Activated CD4-positive, alpha-beta memory T cell treated with anti-CD3 and anti-CD28 coated beads, Interleukin-2, amount 10 ng/mL, durations not matched to agents 7 days and 5 days (primary cell): Measurements from ENCODE around the gene CLIC1. TPM values are rescaled to one million over a fixed set of nuclear protein-coding genes. Genes with fewer than 3 reads are reported as not detected.
A peak's percentile ranks its signal among the peaks of the same experiment; 100 is the strongest.

Experiments
- CTCF ChIA-PET: fragments of 350-600 bp; sonication (Branson Sonifier 250); formaldehyde crosslinking; loops from one replicate; lab custom pipeline; 2021; ENCODE audit warnings: antibody characterized with exemption, inconsistent platforms; lab: Charles Lee
- POLR2A ChIA-PET: fragments of 350-600 bp; sonication (Branson Sonifier 250); formaldehyde crosslinking; loops from one replicate; lab custom pipeline; 2021; ENCODE audit warnings: antibody characterized with exemption; lab: Charles Lee
- DNase-seq: peaks from one replicate; pipeline ENCODE4 v3.0.0-alpha.2; 2020
- H3K27ac Mint-ChIP-seq: one replicate; pipeline ENCODE4 v1.8.0; 2021; ENCODE audit warnings: mild to moderate bottlenecking, mixed read lengths
- H3K27me3 Mint-ChIP-seq: one replicate; pipeline ENCODE4 v1.8.0; 2021; ENCODE audit warnings: mixed read lengths
- H3K36me3 Mint-ChIP-seq: one replicate; pipeline ENCODE4 v1.8.0; 2021; ENCODE audit warnings: low read depth, mixed read lengths
- H3K4me1 Mint-ChIP-seq: one replicate; pipeline ENCODE4 v1.8.0; 2021; ENCODE audit warnings: mixed read lengths
- H3K4me3 Mint-ChIP-seq: one replicate; pipeline ENCODE4 v1.8.0; 2021; ENCODE audit warnings: mild to moderate bottlenecking, mixed read lengths
- H3K9me3 Mint-ChIP-seq: one replicate; pipeline ENCODE4 v1.8.0; 2021; ENCODE audit warnings: mixed read lengths
- total RNA-seq, 2 experiments: library from RNA; stranded (reverse); gene quantifications; one replicate each; pipeline ENCODE4 v1.2.3, GENCODE V29; 2021

The CLIC1 gene
- 100 to 1,000 TPM; 640 to 644 TPM for total RNA-seq

- Mint-ChIP-seq H3K27ac (peak within 1 kb of the TSS; percentile 95), H3K27me3 (no peaks in the 10 kb centered on the region), H3K36me3 (peaks cover 55% of the 10 kb centered on the region), H3K4me1 (peaks cover 66% of the 10 kb centered on the region), H3K4me3 (peak within 1 kb of the TSS; percentile 99), H3K9me3 (no peaks in the 10 kb centered on the region)
- POLR2A ChIA-PET: interaction anchor here (0.7 to 10.6 kb wide), 28 partner anchors 11 to 241 kb away, joined by 3 to 130 read pairs (median 21); partner anchors contain the start of genes ABHD16A, ATP6V1G2, BAG6 and CSNK2B
- CTCF ChIA-PET: interaction anchor here (0.5 to 6.9 kb wide), 11 partner anchors 9 to 95 kb away, joined by 3 to 61 read pairs (median 4); partner anchors contain the start of genes C6orf47, HSPA1A, HSPA1B and HSPA1L
- peak; percentile 88 for DNase-seq
These were observed at the start of gene CLIC1 for GRCh38 chr6:31736021-31736767. CLIC1 (minus strand) TSS chr6:31736530; CDS start chr6:31736300, 230 bp downstream.

GRCh38 chr6:31785475-31785874 is 49.1 kb upstream of the CLIC1 start:
- H3K27ac Mint-ChIP-seq: no peak overlapping the region
- H3K9me3 Mint-ChIP-seq: no peaks in the 10 kb centered on the region
- H3K4me1 Mint-ChIP-seq: peaks cover 8% of the 10 kb centered on the region
- CTCF ChIA-PET: interaction anchor here (0.8 to 1.0 kb wide), 2 partner anchors 13 to 16 kb away, joined by 3 read pairs; no protein-coding TSS in a partner anchor
- POLR2A ChIA-PET: interaction anchor here (0.7 to 2.9 kb wide), 5 partner anchors 8 to 22 kb away, joined by 3 to 12 read pairs (median 4); partner anchors contain the start of genes LSM2 and VWA7
- H3K4me3 Mint-ChIP-seq: no peak overlapping the region
- H3K36me3 Mint-ChIP-seq: peaks cover 36% of the 10 kb centered on the region
- no peaks in the 10 kb centered on the region for H3K27me3 Mint-ChIP-seq
- no peak for DNase-seq

DNA sequence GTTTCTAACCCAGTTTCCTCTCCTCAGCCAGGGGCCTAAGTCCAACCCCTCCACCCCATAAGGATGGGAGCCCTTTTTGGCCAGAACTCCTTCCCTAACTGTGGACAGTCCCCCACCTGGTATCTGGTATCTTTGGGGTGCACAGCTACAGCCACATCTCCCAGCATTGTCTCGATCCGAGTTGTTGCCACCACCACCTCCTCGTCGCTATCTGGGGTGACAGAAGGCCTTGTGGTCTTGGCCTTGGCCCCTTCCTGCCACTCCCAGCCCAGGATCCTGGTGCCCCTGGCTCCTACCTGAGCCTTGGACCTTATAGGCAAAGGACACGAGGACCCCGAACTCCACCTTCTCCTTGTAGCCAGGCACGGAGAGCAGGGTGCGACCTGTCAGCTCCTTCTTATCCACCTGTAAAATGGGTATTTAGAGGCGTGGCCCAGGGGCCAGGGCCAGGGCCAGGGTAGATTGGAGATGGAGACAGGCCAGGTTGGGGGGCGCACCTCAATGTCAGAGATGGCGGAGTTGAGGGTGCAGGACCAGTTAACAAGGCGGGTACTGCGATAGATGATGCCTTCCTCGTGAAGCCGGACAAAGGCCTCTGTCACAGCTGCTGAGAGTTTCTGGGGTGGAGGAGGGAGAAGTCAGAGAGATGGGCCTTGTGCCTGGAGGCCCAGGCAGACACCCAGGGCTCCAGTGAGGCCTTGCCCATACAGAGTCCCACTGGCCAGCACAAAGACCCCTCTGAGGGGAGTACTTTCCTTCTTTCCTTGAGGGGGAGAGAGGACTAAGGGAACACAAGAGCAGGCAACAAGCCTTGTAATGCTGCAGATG is 48.0 kb upstream of the CLIC1 start:
- no peak for DNase-seq
- Mint-ChIP-seq H3K4me1 (peaks cover 4% of the 10 kb centered on the region), H3K4me3 (no peak overlapping the region), H3K9me3 (no peaks in the 10 kb centered on the region), H3K36me3 (peaks cover 39% of the 10 kb centered on the region), H3K27ac (peak overlapping the region; percentile 30), H3K27me3 (no peaks in the 10 kb centered on the region)
- ChIA-PET POLR2A (interaction anchor here (1.0 to 2.9 kb wide), 4 partner anchors 10 to 44 kb away, joined by 3 to 12 read pairs (median 4); partner anchors contain the start of genes LSM2 and MSH5), CTCF (interaction anchor here (0.8 to 1.2 kb wide), 4 partner anchors 11 to 15 kb away, joined by 3 to 5 read pairs (median 4); partner anchors contain the start of gene VARS1)

GRCh38 chr6:31782126-31782855 is 46.0 kb upstream of the CLIC1 start:
- H3K36me3 Mint-ChIP-seq: peaks cover 40% of the 10 kb centered on the region

GRCh38 chr6:31781244-31782125 is 45.2 kb upstream of the CLIC1 start:
- peaks cover 40% of the 10 kb centered on the region for H3K36me3 Mint-ChIP-seq
- POLR2A ChIA-PET: interaction anchor here (2.4 kb wide), 1 partner anchor 9 kb away, joined by 7 read pairs; no protein-coding TSS in a partner anchor
- H3K27ac Mint-ChIP-seq: no peak overlapping the region

More at GRCh38 chr6:31782126-31782855, 46.0 kb upstream of the CLIC1 start:
- ChIA-PET CTCF (interaction anchor here (0.8 kb wide), 1 partner anchor 16 kb away, joined by 3 read pairs; no protein-coding TSS in a partner anchor), POLR2A (no interaction called here)
- peaks cover 7% of the 10 kb centered on the region for H3K4me1 Mint-ChIP-seq
- no peak overlapping the region for H3K27ac Mint-ChIP-seq
- no peak overlapping the region for H3K4me3 Mint-ChIP-seq
- no peaks in the 10 kb centered on the region for H3K9me3 Mint-ChIP-seq
- H3K27me3 Mint-ChIP-seq: no peaks in the 10 kb centered on the region
- DNase-seq: no peak

DNA sequence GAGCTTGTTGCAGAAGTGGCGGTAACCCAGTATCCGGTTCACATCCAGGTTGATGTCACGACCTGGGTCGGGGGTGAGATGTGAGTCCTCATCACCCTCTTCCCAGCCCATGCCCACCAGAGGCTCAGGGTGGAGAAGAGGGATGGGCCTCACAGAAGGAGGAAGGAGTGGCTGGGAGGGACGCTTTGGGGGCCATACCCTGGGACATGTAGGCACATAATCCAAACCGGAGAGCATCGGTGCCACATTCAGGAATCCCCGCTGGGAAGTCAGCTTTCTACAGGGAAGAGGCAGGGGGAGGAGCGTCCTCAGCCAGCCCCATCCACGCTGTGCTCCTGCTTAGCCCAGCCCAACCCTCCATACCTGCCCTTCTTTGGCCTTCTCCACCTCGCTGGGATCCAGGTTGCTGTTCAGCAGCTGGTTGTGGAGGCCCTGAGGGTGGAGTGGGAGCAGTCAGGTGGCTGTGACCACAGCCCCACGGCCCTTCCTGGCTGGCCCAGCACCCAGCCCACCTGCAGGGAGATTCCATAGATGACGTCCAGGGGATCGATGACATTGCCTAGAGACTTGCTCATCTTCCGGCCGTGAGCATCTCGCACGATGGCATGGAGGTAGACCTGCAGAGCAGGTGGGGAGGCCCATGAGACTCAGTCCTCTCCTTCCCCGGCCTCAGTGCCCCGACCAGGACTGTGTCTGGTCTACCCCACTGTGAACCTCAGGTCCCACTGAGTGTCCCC is 44.3 kb upstream of the CLIC1 start:
- H3K27ac Mint-ChIP-seq: no peak overlapping the region
- H3K36me3 Mint-ChIP-seq: peaks cover 37% of the 10 kb centered on the region
- no peaks in the 10 kb centered on the region for H3K27me3 Mint-ChIP-seq
- H3K4me3 Mint-ChIP-seq: no peak overlapping the region
- H3K4me1 Mint-ChIP-seq: peaks cover 23% of the 10 kb centered on the region
- H3K9me3 Mint-ChIP-seq: no peaks in the 10 kb centered on the region
- ChIA-PET CTCF (interaction anchor here (1.4 to 1.7 kb wide), 2 partner anchors 10 to 11 kb away, joined by 3 to 6 read pairs; no protein-coding TSS in a partner anchor), POLR2A (interaction anchor here (2.4 kb wide), 1 partner anchor 10 kb away, joined by 7 read pairs; no protein-coding TSS in a partner anchor)
- no peak for DNase-seq

More at GRCh38 chr6:31781244-31782125, 45.2 kb upstream of the CLIC1 start:
- Mint-ChIP-seq H3K9me3 (no peaks in the 10 kb centered on the region), H3K4me1 (peaks cover 15% of the 10 kb centered on the region), H3K27me3 (no peaks in the 10 kb centered on the region), H3K4me3 (no peak overlapping the region)
- CTCF ChIA-PET: interaction anchor here (0.8 kb wide), 1 partner anchor 17 kb away, joined by 3 read pairs; no protein-coding TSS in a partner anchor
- no peak for DNase-seq

DNA sequence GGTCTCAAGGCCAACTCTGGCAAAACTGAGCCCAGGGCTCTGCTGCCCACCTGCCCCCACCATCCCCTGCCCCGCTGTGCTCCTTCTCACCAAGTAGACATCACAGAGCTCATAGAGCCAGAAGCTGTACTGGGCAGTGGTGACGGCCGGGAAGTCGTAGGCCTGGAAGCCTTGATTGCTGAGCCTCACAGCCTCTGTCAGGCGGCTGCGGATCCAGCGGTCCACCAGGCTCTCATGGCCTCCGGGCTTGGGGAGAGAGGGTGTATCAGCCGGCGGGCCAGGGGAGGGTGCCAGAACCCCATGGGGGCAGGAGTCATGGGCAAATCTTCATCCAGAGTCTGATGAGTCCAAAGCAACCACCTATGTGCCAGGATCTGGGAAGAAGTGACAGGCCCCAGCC is 43.6 kb upstream of the CLIC1 start:
- CTCF ChIA-PET: interaction anchor here (1.4 to 1.7 kb wide), 2 partner anchors 10 to 11 kb away, joined by 3 to 6 read pairs; no protein-coding TSS in a partner anchor
- Mint-ChIP-seq H3K4me1 (peaks cover 31% of the 10 kb centered on the region), H3K27ac (no peak overlapping the region), H3K27me3 (no peaks in the 10 kb centered on the region), H3K9me3 (no peaks in the 10 kb centered on the region), H3K36me3 (peaks cover 39% of the 10 kb centered on the region), H3K4me3 (no peak overlapping the region)
- DNase-seq: no peak
- POLR2A ChIA-PET: interaction anchor here (1.5 to 3.2 kb wide), 3 partner anchors 10 to 16 kb away, joined by 4 to 14 read pairs (median 7); partner anchors contain the start of gene VARS1

DNA sequence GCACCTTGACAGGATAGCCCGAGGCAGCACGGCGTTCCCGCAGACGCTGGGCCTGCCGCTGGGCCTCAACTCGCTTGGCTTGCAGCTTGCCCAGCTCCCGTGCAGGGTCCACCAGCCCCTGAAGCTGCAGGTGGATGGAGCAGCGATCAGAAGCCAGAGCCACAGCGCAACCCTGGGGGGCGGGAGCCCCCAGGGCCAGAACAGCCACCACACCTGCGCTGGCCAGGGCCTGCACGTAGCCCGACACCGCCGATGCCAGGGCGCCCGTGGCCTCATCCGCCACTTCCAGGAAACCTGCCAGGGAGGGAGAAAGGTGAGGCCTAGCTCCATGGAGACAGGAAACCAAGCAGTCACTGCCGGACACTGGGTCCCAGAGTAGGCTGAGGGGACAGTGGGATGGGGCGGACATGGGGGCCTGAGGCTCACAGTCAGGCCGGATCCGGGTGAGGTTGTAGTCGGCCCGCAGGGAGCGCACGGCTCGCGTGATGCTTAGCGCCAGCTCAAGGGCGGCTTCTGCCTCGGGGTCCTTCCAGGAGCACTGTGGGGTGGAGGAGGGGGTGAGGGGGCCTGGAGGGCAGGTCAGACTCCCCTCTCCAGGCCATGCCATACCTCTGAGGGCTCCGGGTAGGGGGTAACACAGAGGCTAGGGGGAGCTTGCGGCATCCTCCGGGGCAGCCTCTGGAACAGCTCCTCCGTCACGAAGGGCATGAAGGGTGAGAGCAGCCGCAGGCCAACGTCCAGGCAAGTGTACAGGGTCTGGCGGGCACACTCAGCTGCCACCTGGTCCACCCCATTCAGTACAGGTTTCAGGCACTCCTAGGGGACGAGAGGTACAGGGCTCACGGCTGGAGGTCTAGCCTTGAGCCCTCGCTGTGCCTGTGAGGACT is 42.9 kb upstream of the CLIC1 start:
- H3K27me3 Mint-ChIP-seq: no peaks in the 10 kb centered on the region
- no peaks in the 10 kb centered on the region for H3K9me3 Mint-ChIP-seq
- H3K4me3 Mint-ChIP-seq: no peak overlapping the region
- peaks cover 33% of the 10 kb centered on the region for H3K36me3 Mint-ChIP-seq
- ChIA-PET POLR2A (interaction anchor here (1.5 to 3.2 kb wide), 7 partner anchors 9 to 87 kb away, joined by 4 to 14 read pairs (median 7); partner anchors contain the start of genes DDAH2, HSPA1B and VARS1), CTCF (interaction anchor here (1.4 to 1.7 kb wide), 2 partner anchors 9 to 12 kb away, joined by 3 to 6 read pairs; no protein-coding TSS in a partner anchor)
- no peak overlapping the region for H3K27ac Mint-ChIP-seq
- DNase-seq: no peak
- peaks cover 32% of the 10 kb centered on the region for H3K4me1 Mint-ChIP-seq

DNA sequence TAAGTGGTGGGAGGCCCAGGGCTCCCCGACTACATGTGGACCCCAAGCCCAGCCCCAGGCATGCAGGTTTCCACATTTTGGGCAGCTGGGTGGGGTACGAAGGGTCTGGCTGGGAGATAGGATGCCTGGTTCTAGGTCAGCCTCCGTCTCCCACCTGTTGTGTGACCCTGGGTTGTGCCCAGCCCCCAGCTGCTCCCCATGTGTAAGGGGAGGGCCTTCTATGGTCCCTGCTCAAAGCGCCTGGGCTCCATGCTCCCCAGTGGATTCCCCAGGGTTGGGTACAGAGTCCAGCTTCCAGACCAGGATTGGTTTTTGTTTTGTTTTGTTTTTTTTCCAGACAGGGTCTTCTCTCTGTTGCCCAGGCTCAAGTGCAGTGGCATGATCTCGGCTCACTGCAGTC is 41.9 kb upstream of the CLIC1 start:
- POLR2A ChIA-PET: interaction anchor here (0.9 to 3.2 kb wide), 10 partner anchors 11 to 284 kb away, joined by 3 to 14 read pairs (median 8); partner anchors contain the start of genes DDAH2, GPANK1, HSPA1B and MSH5

More for the DNA sequence above, 41.9 kb upstream of the CLIC1 start:
- Mint-ChIP-seq H3K36me3 (peaks cover 28% of the 10 kb centered on the region), H3K27ac (peak overlapping the region; percentile 84), H3K4me3 (no peak overlapping the region), H3K27me3 (no peaks in the 10 kb centered on the region), H3K4me1 (peaks cover 35% of the 10 kb centered on the region), H3K9me3 (no peaks in the 10 kb centered on the region)
- CTCF ChIA-PET: interaction anchor here (1.2 to 1.4 kb wide), 2 partner anchors 9 to 12 kb away, joined by 5 to 9 read pairs; no protein-coding TSS in a partner anchor
- no peak for DNase-seq
